Measurements from ENCODE around the gene KDR. TPM values are rescaled to one million over a fixed set of nuclear protein-coding genes. Genes with fewer than 3 reads are reported as not detected.

KDR gene
- total and polyA plus RNA-seq, 2 experiments from 2014 or later, result 96.0 to 104 TPM

DNA sequence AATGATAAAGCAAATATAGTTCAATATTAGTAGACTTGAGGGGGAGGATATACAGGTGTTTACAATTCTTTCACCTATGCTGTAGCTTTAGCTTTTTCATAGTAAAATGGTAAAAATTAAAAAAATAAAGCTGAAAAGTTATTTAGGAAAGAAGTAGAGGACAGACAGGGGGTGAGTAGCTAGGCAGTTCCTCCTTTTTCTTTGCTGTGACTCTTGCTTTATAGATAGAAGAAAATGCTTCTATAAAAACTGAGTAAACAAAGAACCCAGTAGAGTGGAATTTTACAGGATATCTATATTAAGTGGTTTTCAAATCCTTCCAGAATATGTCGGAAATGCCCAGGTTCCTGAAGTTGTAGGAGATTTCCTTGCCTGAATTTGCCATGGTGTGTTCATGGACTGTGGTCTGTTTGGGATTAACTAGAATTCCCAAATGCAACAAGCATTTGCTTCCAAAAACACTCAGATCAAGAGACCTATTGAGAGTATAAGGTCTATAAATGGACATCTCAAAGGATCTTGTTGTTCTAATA is 74.9 kb downstream of the KDR start:
- Histone ChIP-seq H3K4me3 (no peak overlapping the region), H3K4me2 (no peak overlapping the region), H3K27ac (no peak overlapping the region), H3K36me3 (replicated peaks; ENCODE audit: insufficient read depth, low read depth) (no peaks in the 10 kb centered on the region), H4K20me1 (ENCODE audit: insufficient read depth, poor library complexity, severe bottlenecking) (no peaks in the 10 kb centered on the region), H3K79me2 (no peaks in the 10 kb centered on the region), H3K9me3 (ENCODE audit: low read depth) (no peaks in the 10 kb centered on the region), H3K27me3 (no peaks in the 10 kb centered on the region), H3K9me2 (replicated peaks; ENCODE audit: insufficient read depth) (no peaks in the 10 kb centered on the region), H2AFZ (no peak overlapping the region), H3K4me1 (ENCODE audit: insufficient read depth) (no peaks in the 10 kb centered on the region)
- DNase-seq (ENCODE audit: low spot score), result no peak
- TF ChIP-seq EZH2phosphoT487 (IDR thresholded peaks at IDR 0.05; ENCODE audit: low read depth, severe bottlenecking, unreplicated experiment) (no peak), EZH2 (IDR thresholded peaks at IDR 0.05; ENCODE audit: borderline replicate concordance) (no peak)
- TF ChIP-seq, protein P1, sequence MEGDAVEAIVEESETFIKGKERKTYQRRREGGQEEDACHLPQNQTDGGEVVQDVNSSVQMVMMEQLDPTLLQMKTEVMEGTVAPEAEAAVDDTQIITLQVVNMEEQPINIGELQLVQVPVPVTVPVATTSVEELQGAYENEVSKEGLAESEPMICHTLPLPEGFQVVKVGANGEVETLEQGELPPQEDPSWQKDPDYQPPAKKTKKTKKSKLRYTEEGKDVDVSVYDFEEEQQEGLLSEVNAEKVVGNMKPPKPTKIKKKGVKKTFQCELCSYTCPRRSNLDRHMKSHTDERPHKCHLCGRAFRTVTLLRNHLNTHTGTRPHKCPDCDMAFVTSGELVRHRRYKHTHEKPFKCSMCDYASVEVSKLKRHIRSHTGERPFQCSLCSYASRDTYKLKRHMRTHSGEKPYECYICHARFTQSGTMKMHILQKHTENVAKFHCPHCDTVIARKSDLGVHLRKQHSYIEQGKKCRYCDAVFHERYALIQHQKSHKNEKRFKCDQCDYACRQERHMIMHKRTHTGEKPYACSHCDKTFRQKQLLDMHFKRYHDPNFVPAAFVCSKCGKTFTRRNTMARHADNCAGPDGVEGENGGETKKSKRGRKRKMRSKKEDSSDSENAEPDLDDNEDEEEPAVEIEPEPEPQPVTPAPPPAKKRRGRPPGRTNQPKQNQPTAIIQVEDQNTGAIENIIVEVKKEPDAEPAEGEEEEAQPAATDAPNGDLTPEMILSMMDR (IDR thresholded peaks at IDR 0.05; ENCODE audit: poor library complexity), result no peak
- 56% methylated on average over 1 of the region's 1 CpG for WGBS (ENCODE audit: low lambda C conversion rate, missing lambda C conversion rate)

DNA sequence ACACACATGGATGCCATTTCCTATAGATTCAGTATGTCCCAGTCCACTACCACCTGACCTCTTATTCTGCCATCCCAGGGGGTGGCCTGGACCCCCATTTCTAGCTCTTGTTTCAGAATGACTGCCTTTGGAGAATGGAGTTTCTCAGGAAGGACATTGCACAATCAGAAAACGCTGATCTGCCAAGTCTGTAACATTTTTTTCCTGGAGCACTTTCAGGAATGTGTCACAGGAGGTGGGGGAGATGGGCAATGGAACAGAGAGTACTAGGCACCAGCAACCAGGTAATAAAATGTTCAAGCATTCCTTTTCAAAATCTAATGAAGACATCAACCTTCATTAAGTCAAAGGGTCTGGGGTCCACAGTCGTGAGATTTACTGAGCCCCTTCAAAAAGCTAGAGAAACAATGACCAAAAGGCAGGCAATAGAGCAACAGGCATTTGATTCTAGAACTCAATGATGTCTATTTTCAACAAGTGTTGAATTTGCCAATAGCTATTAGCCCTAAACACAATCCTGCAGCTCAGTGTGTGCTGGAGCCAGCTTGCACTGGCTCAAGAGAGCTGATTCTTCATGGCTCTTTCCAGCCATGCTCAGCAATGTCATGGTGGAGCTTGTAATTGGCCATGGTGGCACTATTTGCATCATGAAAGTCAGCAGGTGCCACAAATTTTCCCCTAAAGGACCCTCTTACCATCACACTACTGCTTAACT is 87.1 kb downstream of the KDR start:
- 60% methylated on average over 2 of the region's 2 CpGs for WGBS (ENCODE audit: low lambda C conversion rate, missing lambda C conversion rate)
- no peak overlapping the region for H3K4me2 ChIP-seq
- no peaks in the 10 kb centered on the region for H3K9me3 ChIP-seq (ENCODE audit: low read depth)
- peak; percentile 28 for DNase-seq (ENCODE audit: low spot score)
- H3K9me2 ChIP-seq (replicated peaks; ENCODE audit: insufficient read depth), result no peaks in the 10 kb centered on the region
- no peak overlapping the region for H2AFZ ChIP-seq
- H3K4me3 ChIP-seq, result no peak overlapping the region
- H4K20me1 ChIP-seq (ENCODE audit: insufficient read depth, poor library complexity, severe bottlenecking), result no peaks in the 10 kb centered on the region
- H3K4me1 ChIP-seq (ENCODE audit: insufficient read depth), result peaks cover 18% of the 10 kb centered on the region
- no peaks in the 10 kb centered on the region for H3K27me3 ChIP-seq
- H3K36me3 ChIP-seq (replicated peaks; ENCODE audit: insufficient read depth, low read depth), result no peaks in the 10 kb centered on the region
- H3K27ac ChIP-seq, result peak overlapping the region; percentile 8
- H3K79me2 ChIP-seq, result no peaks in the 10 kb centered on the region
- TF ChIP-seq, protein P1 (IDR thresholded peaks at IDR 0.05; ENCODE audit: poor library complexity), result no peak
- no peak for TF ChIP-seq EZH2phosphoT487 (IDR thresholded peaks at IDR 0.05; ENCODE audit: low read depth, severe bottlenecking, unreplicated experiment)

- H3K79me2 ChIP-seq, result no peaks in the 10 kb centered on the region
- no peak overlapping the region for H3K4me2 ChIP-seq
- DNase-seq (ENCODE audit: low spot score), result no peak
- 86% methylated on average over 1 of the region's 1 CpG for WGBS (ENCODE audit: low lambda C conversion rate, missing lambda C conversion rate)
- H2AFZ ChIP-seq, result no peak overlapping the region
- no peaks in the 10 kb centered on the region for H3K27me3 ChIP-seq
- H3K4me1 ChIP-seq (ENCODE audit: insufficient read depth), result peaks cover 23% of the 10 kb centered on the region
- no peaks in the 10 kb centered on the region for H4K20me1 ChIP-seq (ENCODE audit: insufficient read depth, poor library complexity, severe bottlenecking)
- no peaks in the 10 kb centered on the region for H3K36me3 ChIP-seq (replicated peaks; ENCODE audit: insufficient read depth, low read depth)
- H3K9me2 ChIP-seq (replicated peaks; ENCODE audit: insufficient read depth), result no peaks in the 10 kb centered on the region
- H3K27ac ChIP-seq, result no peak overlapping the region
- H3K4me3 ChIP-seq, result no peak overlapping the region
- TF ChIP-seq, protein P1 (IDR thresholded peaks at IDR 0.05; ENCODE audit: poor library complexity), result no peak
- no peak for TF ChIP-seq EZH2 (IDR thresholded peaks at IDR 0.05; ENCODE audit: borderline replicate concordance)
- TF ChIP-seq EZH2phosphoT487 (IDR thresholded peaks at IDR 0.05; ENCODE audit: low read depth, severe bottlenecking, unreplicated experiment), result no peak
- no peaks in the 10 kb centered on the region for H3K9me3 ChIP-seq (ENCODE audit: low read depth)
Measured at GRCh38 chr4:55037728-55038127, 87.7 kb downstream of the KDR start.
